ENCODE measurements around the gene OR8D1.

Gene OR8D1

GRCh38 chr11:124313849-124314248 lies at the start of gene OR8D1:
TSS of gene OR8D1 (minus strand) at chr11:124313949. CDS start at chr11:124310766, 3,183 bp downstream.
- Histone ChIP-seq H3K4me1 (ENCODE audit: control insufficient read depth in 2 of 2, insufficient read depth in 2 of 2, low read length in 2 of 2) (no peaks in the 10 kb centered on the region), H3K27me3 (ENCODE audit: control insufficient read depth in 2 of 2, insufficient read depth in 2 of 2, low read length in 2 of 2) (no peaks in the 10 kb centered on the region), H3K36me3 (ENCODE audit: control insufficient read depth in 2 of 2, insufficient read depth in 2 of 2, low read length in 2 of 2) (no peaks in the 10 kb centered on the region), H3K9ac (ENCODE audit: low read depth in 1 of 2, low read length in 2 of 2) (no peak within 1 kb of the TSS), H3K27ac (ENCODE audit: low read depth in 2 of 2, low read length in 2 of 2) (no peak within 1 kb of the TSS), H3K4me3 (ENCODE audit: low read length in 2 of 2) (no peak within 1 kb of the TSS), H3K9me3 (ENCODE audit: control insufficient read depth in 2 of 2, low read length in 2 of 2) (no peaks in the 10 kb centered on the region)

GRCh38 chr11:124359566-124359965 lies 45.8 kb upstream of the OR8D1 start:
- no peak overlapping the region for H3K9ac ChIP-seq (ENCODE audit: low read depth in 1 of 2, low read length in 2 of 2)
- peaks cover 0 to 2% of the 10 kb centered on the region in 2 donors for H3K27me3 ChIP-seq (ENCODE audit: control insufficient read depth in 2 of 2, insufficient read depth in 2 of 2, low read length in 2 of 2)
- H3K4me1 ChIP-seq (ENCODE audit: control insufficient read depth in 2 of 2, insufficient read depth in 2 of 2, low read length in 2 of 2), result no peaks in the 10 kb centered on the region
- no peaks in the 10 kb centered on the region for H3K9me3 ChIP-seq (ENCODE audit: control insufficient read depth in 2 of 2, low read length in 2 of 2)
- no peak overlapping the region for H3K4me3 ChIP-seq (ENCODE audit: low read length in 2 of 2)
- no peaks in the 10 kb centered on the region for H3K36me3 ChIP-seq (ENCODE audit: control insufficient read depth in 2 of 2, insufficient read depth in 2 of 2, low read length in 2 of 2)
- no peak overlapping the region for H3K27ac ChIP-seq (ENCODE audit: low read depth in 2 of 2, low read length in 2 of 2)

GRCh38 chr11:124346311-124346955 lies 32.7 kb upstream of the OR8D1 start:
- no peak overlapping the region for H3K4me3 ChIP-seq (ENCODE audit: low read length in 2 of 2)
- no peak overlapping the region for H3K27ac ChIP-seq (ENCODE audit: low read depth in 2 of 2, low read length in 2 of 2)
- no peak overlapping the region for H3K9ac ChIP-seq (ENCODE audit: low read depth in 1 of 2, low read length in 2 of 2)
- H3K27me3 ChIP-seq (ENCODE audit: control insufficient read depth in 2 of 2, insufficient read depth in 2 of 2, low read length in 2 of 2), result no peaks in the 10 kb centered on the region
- H3K36me3 ChIP-seq (ENCODE audit: control insufficient read depth in 2 of 2, insufficient read depth in 2 of 2, low read length in 2 of 2), result no peaks in the 10 kb centered on the region
- no peaks in the 10 kb centered on the region for H3K4me1 ChIP-seq (ENCODE audit: control insufficient read depth in 2 of 2, insufficient read depth in 2 of 2, low read length in 2 of 2)
- no peaks in the 10 kb centered on the region for H3K9me3 ChIP-seq (ENCODE audit: control insufficient read depth in 2 of 2, low read length in 2 of 2)

GRCh38 chr11:124344346-124344745 lies 30.6 kb upstream of the OR8D1 start:
- H3K4me1 ChIP-seq (ENCODE audit: control insufficient read depth in 2 of 2, insufficient read depth in 2 of 2, low read length in 2 of 2), result no peaks in the 10 kb centered on the region
- H3K27me3 ChIP-seq (ENCODE audit: control insufficient read depth in 2 of 2, insufficient read depth in 2 of 2, low read length in 2 of 2), result no peaks in the 10 kb centered on the region
- H3K9ac ChIP-seq (ENCODE audit: low read depth in 1 of 2, low read length in 2 of 2), result no peak overlapping the region
- H3K36me3 ChIP-seq (ENCODE audit: control insufficient read depth in 2 of 2, insufficient read depth in 2 of 2, low read length in 2 of 2), result no peaks in the 10 kb centered on the region
- no peak overlapping the region for H3K27ac ChIP-seq (ENCODE audit: low read depth in 2 of 2, low read length in 2 of 2)
- H3K9me3 ChIP-seq (ENCODE audit: control insufficient read depth in 2 of 2, low read length in 2 of 2), result no peaks in the 10 kb centered on the region
- no peak overlapping the region for H3K4me3 ChIP-seq (ENCODE audit: low read length in 2 of 2)

GRCh38 chr11:124340142-124340447 lies 26.3 kb upstream of the OR8D1 start:
- Histone ChIP-seq H3K27me3 (ENCODE audit: control insufficient read depth in 2 of 2, insufficient read depth in 2 of 2, low read length in 2 of 2) (no peaks in the 10 kb centered on the region), H3K9me3 (ENCODE audit: control insufficient read depth in 2 of 2, low read length in 2 of 2) (peaks cover 0 to 2% of the 10 kb centered on the region in 2 donors), H3K4me3 (ENCODE audit: low read length in 2 of 2) (no peak overlapping the region), H3K27ac (ENCODE audit: low read depth in 2 of 2, low read length in 2 of 2) (no peak overlapping the region), H3K4me1 (ENCODE audit: control insufficient read depth in 2 of 2, insufficient read depth in 2 of 2, low read length in 2 of 2) (no peaks in the 10 kb centered on the region), H3K36me3 (ENCODE audit: control insufficient read depth in 2 of 2, insufficient read depth in 2 of 2, low read length in 2 of 2) (no peaks in the 10 kb centered on the region), H3K9ac (ENCODE audit: low read depth in 1 of 2, low read length in 2 of 2) (no peak overlapping the region)

- Histone ChIP-seq H3K4me1 (ENCODE audit: control insufficient read depth in 2 of 2, insufficient read depth in 2 of 2, low read length in 2 of 2) (no peaks in the 10 kb centered on the region), H3K4me3 (ENCODE audit: low read length in 2 of 2) (no peak overlapping the region), H3K27ac (ENCODE audit: low read depth in 2 of 2, low read length in 2 of 2) (no peak overlapping the region), H3K36me3 (ENCODE audit: control insufficient read depth in 2 of 2, insufficient read depth in 2 of 2, low read length in 2 of 2) (no peaks in the 10 kb centered on the region), H3K27me3 (ENCODE audit: control insufficient read depth in 2 of 2, insufficient read depth in 2 of 2, low read length in 2 of 2) (no peaks in the 10 kb centered on the region), H3K9me3 (ENCODE audit: control insufficient read depth in 2 of 2, low read length in 2 of 2) (peaks cover 0 to 2% of the 10 kb centered on the region in 2 donors), H3K9ac (ENCODE audit: low read depth in 1 of 2, low read length in 2 of 2) (no peak overlapping the region)
These were observed 25.8 kb upstream of the OR8D1 start for GRCh38 chr11:124339396-124340141.

- Histone ChIP-seq H3K27ac (ENCODE audit: low read depth in 2 of 2, low read length in 2 of 2) (no peak overlapping the region), H3K27me3 (ENCODE audit: control insufficient read depth in 2 of 2, insufficient read depth in 2 of 2, low read length in 2 of 2) (no peaks in the 10 kb centered on the region), H3K4me1 (ENCODE audit: control insufficient read depth in 2 of 2, insufficient read depth in 2 of 2, low read length in 2 of 2) (no peaks in the 10 kb centered on the region), H3K9me3 (ENCODE audit: control insufficient read depth in 2 of 2, low read length in 2 of 2) (no peaks in the 10 kb centered on the region), H3K36me3 (ENCODE audit: control insufficient read depth in 2 of 2, insufficient read depth in 2 of 2, low read length in 2 of 2) (no peaks in the 10 kb centered on the region), H3K9ac (ENCODE audit: low read depth in 1 of 2, low read length in 2 of 2) (no peak overlapping the region), H3K4me3 (ENCODE audit: low read length in 2 of 2) (no peak overlapping the region)
These were observed 18.1 kb upstream of the OR8D1 start for GRCh38 chr11:124331873-124332272.

GRCh38 chr11:124329787-124330478 lies 16.2 kb upstream of the OR8D1 start:
- Histone ChIP-seq H3K36me3 (ENCODE audit: control insufficient read depth in 2 of 2, insufficient read depth in 2 of 2, low read length in 2 of 2) (no peaks in the 10 kb centered on the region), H3K27me3 (ENCODE audit: control insufficient read depth in 2 of 2, insufficient read depth in 2 of 2, low read length in 2 of 2) (no peaks in the 10 kb centered on the region), H3K9ac (ENCODE audit: low read depth in 1 of 2, low read length in 2 of 2) (no peak overlapping the region), H3K27ac (ENCODE audit: low read depth in 2 of 2, low read length in 2 of 2) (no peak overlapping the region), H3K4me3 (ENCODE audit: low read length in 2 of 2) (no peak overlapping the region), H3K9me3 (ENCODE audit: control insufficient read depth in 2 of 2, low read length in 2 of 2) (no peaks in the 10 kb centered on the region), H3K4me1 (ENCODE audit: control insufficient read depth in 2 of 2, insufficient read depth in 2 of 2, low read length in 2 of 2) (no peaks in the 10 kb centered on the region)

GRCh38 chr11:124327775-124328174 lies 14.0 kb upstream of the OR8D1 start:
- Histone ChIP-seq H3K4me1 (ENCODE audit: control insufficient read depth in 2 of 2, insufficient read depth in 2 of 2, low read length in 2 of 2) (no peaks in the 10 kb centered on the region), H3K27ac (ENCODE audit: low read depth in 2 of 2, low read length in 2 of 2) (no peak overlapping the region), H3K4me3 (ENCODE audit: low read length in 2 of 2) (no peak overlapping the region), H3K27me3 (ENCODE audit: control insufficient read depth in 2 of 2, insufficient read depth in 2 of 2, low read length in 2 of 2) (no peaks in the 10 kb centered on the region), H3K9ac (ENCODE audit: low read depth in 1 of 2, low read length in 2 of 2) (no peak overlapping the region), H3K9me3 (ENCODE audit: control insufficient read depth in 2 of 2, low read length in 2 of 2) (no peaks in the 10 kb centered on the region), H3K36me3 (ENCODE audit: control insufficient read depth in 2 of 2, insufficient read depth in 2 of 2, low read length in 2 of 2) (no peaks in the 10 kb centered on the region)

GRCh38 chr11:124322356-124322755 lies 8.6 kb upstream of the OR8D1 start:
- Histone ChIP-seq H3K9ac (ENCODE audit: low read depth in 1 of 2, low read length in 2 of 2) (no peak overlapping the region), H3K4me1 (ENCODE audit: control insufficient read depth in 2 of 2, insufficient read depth in 2 of 2, low read length in 2 of 2) (no peaks in the 10 kb centered on the region), H3K36me3 (ENCODE audit: control insufficient read depth in 2 of 2, insufficient read depth in 2 of 2, low read length in 2 of 2) (no peaks in the 10 kb centered on the region), H3K27me3 (ENCODE audit: control insufficient read depth in 2 of 2, insufficient read depth in 2 of 2, low read length in 2 of 2) (no peaks in the 10 kb centered on the region), H3K9me3 (ENCODE audit: control insufficient read depth in 2 of 2, low read length in 2 of 2) (no peaks in the 10 kb centered on the region), H3K27ac (ENCODE audit: low read depth in 2 of 2, low read length in 2 of 2) (no peak overlapping the region), H3K4me3 (ENCODE audit: low read length in 2 of 2) (no peak overlapping the region)
